NT2/D1 (cell line): ENCODE data around the gene TEKT5.
"Not testable (repeated sequence)": the region's sequence is repeated elsewhere in the genome, so short reads cannot be mapped to it uniquely, and the experiment has no call there.

Experiments used
- YY1 ChIP-seq: IDR thresholded peaks from 2 replicates; pipeline ENCODE4 v1.6.1; 2011; ENCODE audit not compliant: insufficient read length, insufficient read depth
- ZNF274 ChIP-seq: IDR thresholded peaks from 2 replicates; pipeline ENCODE4 v1.6.1; 2011; ENCODE audit warnings: mild to moderate bottlenecking, low read depth, low read length

- not testable (repeated sequence) for TF ChIP-seq ZNF274, YY1
These were observed 73.3 kb downstream of the TEKT5 start for GRCh38 chr16:10621216-10621949.
